ENCODE data around the gene CEND1.

DNA sequence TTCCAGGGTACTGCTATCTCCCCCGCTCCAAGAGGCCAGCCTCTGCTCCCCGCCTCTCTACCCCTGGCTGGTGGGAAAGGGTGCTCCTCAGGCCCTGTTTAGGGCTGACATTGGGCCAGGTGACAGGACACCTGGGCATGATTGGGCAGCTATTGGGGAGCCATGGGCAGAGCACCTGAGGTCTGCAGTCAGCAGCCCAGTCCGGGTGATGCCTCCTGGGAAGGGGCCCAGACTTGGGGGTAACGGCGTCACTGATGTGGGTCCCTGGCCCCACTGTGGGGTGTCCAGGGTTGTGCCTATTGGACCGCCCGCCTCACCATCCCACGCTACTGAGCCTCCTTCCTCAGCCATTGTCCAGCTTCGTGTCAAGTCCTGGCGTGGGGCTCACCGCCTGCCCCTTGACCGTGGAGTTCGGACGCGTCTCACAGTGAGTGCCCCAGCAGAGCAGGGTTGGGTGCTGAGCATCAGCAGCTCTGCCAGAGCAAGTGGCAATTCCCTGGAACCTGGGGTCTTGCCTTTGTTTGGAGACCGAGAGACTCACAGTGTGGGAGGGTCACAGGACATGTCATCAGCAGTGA lies 9.8 kb downstream of the CEND1 start:
- TF ChIP-seq TCF12 (IDR thresholded peaks at IDR 0.05) (no peak), GABPA (IDR thresholded peaks at IDR 0.05; ENCODE audit: low read depth) (no peak), TEAD4 (IDR thresholded peaks at IDR 0.05; ENCODE audit: borderline replicate concordance, insufficient read depth) (no peak), REST (IDR thresholded peaks at IDR 0.05; ENCODE audit: low read depth, low read length) (no peak), JUND (IDR thresholded peaks at IDR 0.05) (no peak), FOSL2 (IDR thresholded peaks at IDR 0.05; ENCODE audit: borderline replicate concordance, low read depth) (no peak), USF2 (IDR thresholded peaks at IDR 0.05; ENCODE audit: borderline replicate concordance, low read depth, low read length) (no peak), RCOR1 (IDR thresholded peaks at IDR 0.05; ENCODE audit: low read length) (no peak), MXI1 (IDR thresholded peaks at IDR 0.05; ENCODE audit: low read depth, low read length) (no peak), ELF1 (IDR thresholded peaks at IDR 0.05) (no peak), MAX (IDR thresholded peaks at IDR 0.05; ENCODE audit: low read depth) (no peak)
- TF ChIP-seq, protein P1, sequence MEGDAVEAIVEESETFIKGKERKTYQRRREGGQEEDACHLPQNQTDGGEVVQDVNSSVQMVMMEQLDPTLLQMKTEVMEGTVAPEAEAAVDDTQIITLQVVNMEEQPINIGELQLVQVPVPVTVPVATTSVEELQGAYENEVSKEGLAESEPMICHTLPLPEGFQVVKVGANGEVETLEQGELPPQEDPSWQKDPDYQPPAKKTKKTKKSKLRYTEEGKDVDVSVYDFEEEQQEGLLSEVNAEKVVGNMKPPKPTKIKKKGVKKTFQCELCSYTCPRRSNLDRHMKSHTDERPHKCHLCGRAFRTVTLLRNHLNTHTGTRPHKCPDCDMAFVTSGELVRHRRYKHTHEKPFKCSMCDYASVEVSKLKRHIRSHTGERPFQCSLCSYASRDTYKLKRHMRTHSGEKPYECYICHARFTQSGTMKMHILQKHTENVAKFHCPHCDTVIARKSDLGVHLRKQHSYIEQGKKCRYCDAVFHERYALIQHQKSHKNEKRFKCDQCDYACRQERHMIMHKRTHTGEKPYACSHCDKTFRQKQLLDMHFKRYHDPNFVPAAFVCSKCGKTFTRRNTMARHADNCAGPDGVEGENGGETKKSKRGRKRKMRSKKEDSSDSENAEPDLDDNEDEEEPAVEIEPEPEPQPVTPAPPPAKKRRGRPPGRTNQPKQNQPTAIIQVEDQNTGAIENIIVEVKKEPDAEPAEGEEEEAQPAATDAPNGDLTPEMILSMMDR (IDR thresholded peaks at IDR 0.05) = no peak
- TF ChIP-seq, protein P2, sequence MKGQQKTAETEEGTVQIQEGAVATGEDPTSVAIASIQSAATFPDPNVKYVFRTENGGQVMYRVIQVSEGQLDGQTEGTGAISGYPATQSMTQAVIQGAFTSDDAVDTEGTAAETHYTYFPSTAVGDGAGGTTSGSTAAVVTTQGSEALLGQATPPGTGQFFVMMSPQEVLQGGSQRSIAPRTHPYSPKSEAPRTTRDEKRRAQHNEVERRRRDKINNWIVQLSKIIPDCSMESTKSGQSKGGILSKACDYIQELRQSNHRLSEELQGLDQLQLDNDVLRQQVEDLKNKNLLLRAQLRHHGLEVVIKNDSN (IDR thresholded peaks at IDR 0.05; ENCODE audit: borderline replicate concordance, low read depth) = no peak
